B cell (primary cell): Measurements from ENCODE around the gene C2CD4C.

Experiments used
- EZH2 ChIP-seq: IDR thresholded peaks from 2 replicates; pipeline ENCODE4 v1.6.1; 2012; ENCODE audit warnings: borderline replicate concordance, low read depth, mild to moderate bottlenecking, moderate library complexity, low read length; ENCODE audit not compliant: insufficient read depth, poor library complexity, severe bottlenecking
- TF ChIP-seq, protein P1 (sequence below): fragments of 200-600 bp; IDR thresholded peaks from one replicate; pipeline ENCODE4 v1.8.0; 2022; ENCODE audit warnings: antibody characterized with exemption, mild to moderate bottlenecking

DNA sequence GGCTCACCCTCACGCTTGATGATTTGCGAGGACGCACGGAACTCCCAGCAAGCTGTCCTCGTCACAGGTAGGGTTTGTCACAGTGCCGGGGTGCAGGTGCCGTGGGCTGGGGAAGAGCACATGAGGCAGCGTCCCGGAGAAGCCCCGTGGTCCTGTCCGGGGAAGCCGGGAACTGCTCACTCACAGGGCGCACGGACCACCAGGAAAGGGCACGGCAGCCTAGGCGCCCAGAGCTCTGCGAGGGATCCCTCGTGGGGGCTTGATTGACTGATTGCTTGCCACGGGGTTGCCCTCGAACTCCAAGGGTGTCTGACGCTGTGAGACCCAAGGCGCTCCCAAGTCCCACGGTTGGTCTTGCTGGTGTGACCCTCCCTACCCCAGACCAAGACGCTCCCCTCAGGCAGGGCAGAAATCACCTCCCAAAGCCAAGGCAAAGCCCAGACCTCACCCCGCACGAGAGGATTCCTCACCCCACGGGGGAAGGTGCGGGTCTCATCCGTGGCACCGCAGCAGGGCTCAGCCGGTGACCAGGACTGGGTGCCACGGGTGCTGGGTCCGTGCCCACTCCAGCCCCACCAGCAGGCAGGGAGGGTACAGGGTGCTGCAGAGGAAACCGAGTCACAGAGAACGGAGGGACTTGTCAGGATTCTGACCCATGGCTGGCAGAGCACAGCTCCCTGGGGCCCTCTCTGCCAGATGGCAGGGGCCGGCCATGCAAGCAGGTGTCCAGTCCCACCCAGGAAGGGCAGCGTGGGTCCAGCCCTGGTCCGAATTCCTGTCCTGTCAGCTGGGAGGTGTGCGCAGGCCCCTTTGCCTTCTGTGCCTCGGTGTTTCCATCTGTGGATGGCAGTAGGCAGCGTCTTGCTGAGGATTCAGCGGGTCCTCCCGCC lies 7.7 kb downstream of the C2CD4C start:
- TF ChIP-seq, protein P1, sequence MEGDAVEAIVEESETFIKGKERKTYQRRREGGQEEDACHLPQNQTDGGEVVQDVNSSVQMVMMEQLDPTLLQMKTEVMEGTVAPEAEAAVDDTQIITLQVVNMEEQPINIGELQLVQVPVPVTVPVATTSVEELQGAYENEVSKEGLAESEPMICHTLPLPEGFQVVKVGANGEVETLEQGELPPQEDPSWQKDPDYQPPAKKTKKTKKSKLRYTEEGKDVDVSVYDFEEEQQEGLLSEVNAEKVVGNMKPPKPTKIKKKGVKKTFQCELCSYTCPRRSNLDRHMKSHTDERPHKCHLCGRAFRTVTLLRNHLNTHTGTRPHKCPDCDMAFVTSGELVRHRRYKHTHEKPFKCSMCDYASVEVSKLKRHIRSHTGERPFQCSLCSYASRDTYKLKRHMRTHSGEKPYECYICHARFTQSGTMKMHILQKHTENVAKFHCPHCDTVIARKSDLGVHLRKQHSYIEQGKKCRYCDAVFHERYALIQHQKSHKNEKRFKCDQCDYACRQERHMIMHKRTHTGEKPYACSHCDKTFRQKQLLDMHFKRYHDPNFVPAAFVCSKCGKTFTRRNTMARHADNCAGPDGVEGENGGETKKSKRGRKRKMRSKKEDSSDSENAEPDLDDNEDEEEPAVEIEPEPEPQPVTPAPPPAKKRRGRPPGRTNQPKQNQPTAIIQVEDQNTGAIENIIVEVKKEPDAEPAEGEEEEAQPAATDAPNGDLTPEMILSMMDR = no peak
- TF ChIP-seq EZH2 = no peak
